HG02870 (cell line): Measurements from ENCODE around the gene GULP1.

ENCODE experiments used
- ATAC-seq: cut with Tn5 transposase; IDR thresholded peaks from one replicate; pipeline ENCODE4 v1.9.1; 2021; ENCODE audit warnings: mild to moderate bottlenecking, moderate library complexity; ENCODE audit not compliant: unreplicated experiment

Gene GULP1

DNA sequence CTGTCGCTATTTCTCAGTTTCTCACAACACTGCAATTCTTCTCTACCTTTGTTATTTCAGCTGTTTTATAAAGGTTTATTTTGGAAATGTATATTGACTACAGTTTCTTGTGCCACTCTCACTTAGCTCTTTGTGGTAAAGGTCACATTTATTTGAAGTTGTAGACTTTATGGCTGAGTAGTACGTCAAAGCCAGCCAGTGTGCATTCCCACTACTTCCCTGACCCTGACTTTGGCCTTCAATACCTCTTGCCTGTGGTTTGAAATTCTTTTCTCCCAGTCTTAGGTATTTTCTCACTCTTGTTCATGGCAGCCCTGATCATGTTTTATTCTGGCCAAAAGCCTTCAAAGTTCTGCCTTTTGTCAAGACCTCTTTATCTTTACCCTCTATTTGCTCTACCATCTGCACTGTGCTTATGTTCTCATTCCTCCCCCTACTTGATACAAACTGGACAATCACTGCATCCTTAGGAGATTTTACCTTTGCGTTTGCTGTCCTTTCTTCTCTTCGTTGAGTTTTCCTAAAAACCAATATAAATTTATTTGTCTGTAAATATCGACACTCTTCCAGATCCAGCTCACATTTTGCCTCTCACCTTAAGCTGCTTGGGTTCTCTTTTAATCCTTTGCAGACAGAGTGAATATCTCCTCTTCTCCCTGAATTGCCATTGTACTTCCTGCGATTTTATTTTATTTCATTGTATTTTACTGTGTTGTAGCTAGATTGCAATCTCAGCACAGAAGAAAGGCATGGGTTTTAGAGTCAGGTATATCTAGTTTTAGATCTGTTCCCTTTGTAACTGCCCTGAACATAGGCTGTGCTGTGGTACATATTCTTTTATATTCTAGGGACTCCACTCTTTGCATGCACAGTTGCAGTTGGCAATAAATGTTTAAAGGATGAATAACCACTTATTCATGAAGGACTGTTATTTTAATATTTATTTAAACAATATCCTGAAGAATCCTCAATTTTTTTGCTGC, 31.2 kb downstream of the GULP1 start:
- ATAC-seq = no peak

DNA sequence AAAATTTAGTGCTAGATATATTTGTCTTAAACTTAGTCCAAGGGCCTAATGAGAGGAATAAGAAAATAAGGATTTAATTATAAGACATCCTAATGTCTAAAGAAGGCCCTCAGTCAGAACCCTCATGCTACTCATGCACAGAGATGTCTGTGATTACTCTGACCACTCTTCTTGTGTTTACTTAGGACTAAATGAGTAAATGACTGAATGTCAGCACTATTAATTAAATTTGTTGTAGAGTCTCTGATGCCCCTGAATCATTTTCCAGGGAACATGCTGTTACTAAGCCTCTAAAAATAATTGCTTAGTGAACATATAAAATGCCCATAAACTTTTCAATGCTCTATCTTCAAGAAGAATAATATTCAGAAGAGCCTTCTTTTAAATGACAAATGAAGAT, 32.4 kb downstream of the GULP1 start:
- no peak for ATAC-seq

DNA sequence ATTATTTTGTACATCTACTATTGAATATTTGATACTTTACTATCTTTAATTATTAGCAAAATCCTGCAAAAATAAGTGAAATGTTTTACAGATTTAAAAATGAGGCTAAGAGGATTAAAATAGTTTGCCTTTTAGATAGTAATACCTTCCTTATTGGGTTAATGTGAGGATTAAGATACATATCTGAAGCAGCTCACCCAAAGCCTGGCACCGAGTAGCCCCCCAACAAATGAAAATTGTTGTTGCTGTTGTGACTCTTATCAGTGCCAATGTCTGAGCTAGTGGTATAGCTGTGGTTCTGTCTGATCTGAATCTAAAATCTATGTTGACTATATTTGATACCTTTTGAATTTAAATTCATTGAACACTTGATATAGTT, 34.6 kb downstream of the GULP1 start:
- no peak for ATAC-seq

DNA sequence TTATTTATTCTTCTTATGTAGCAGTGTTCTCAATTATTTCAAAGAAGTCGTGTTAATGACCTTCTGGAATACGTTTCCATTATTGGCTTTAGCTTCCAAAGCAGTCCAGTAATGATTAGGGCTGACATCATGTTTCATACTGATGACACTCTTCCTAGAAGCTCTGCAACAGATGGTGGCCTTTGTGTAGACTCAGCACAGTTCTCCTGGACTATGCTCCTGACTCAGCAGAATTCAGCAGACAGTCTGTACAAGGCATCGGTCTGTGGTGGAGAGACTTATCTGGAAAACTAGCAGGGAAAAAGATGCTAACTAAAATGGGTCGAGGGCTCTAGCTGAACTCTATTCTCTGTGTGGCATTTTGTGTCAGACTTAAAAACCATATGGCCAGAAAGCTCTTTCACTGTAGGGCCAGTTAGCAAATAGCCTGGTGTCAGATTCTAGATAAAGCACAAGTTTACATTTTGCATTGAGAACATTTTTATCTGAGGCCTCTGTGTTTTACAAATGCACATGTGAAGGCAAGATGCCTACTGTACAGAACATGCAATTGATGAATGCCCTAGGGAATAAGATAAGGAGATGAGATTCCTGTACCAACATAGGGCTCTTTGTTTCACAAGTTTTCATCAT, 35.1 kb downstream of the GULP1 start:
- no peak for ATAC-seq

DNA sequence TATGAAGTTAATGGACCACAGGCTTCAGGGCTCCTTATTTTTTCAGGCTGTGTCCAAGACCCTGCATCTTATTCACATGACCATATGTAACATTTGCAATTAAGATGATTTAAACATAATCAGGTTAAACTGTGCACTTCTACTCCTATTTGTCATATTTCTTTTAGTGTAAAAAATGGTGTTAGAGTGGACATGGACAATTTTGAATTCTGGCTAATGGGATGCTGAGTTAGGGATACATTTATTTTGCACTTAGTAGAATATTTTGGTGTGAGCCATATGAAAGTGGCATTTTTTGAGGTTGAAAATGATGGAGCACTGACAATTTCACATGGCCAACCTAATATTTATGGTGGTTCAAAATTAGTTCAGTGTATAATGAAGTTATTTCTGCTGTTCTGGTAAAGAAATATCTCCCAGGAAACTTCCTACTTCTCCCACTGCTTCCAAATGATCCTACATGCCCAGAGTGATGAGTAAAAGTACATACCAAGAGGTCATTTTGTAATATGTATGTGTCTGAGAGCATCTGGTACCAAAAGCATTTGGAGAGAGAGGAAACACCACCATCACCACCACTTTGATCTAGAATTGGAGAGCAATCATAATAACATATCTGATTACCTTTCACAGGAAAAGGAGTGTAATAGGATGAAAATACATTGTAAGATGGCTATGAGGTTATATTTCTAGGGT, 36.0 kb downstream of the GULP1 start:
- ATAC-seq = no peak

DNA sequence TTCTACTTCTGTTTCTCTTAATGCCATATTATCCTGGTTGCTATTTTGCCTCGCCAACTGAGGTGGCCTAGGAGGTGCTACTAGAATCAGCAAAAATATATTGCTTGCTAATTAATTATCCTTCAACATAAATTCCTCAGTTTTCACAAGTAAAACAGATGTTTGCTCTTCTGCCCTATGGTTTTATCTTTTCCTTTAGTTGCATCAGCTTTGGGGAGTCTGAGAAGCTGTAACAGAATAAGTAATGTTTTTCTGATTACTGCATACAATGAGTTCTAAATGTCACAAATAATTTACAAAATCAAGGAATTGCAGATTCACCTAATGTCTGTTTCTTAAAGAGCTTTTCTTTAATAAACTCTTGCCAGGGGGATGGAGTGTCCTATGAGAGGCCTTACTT, 36.7 kb downstream of the GULP1 start:
- ATAC-seq = no peak

DNA sequence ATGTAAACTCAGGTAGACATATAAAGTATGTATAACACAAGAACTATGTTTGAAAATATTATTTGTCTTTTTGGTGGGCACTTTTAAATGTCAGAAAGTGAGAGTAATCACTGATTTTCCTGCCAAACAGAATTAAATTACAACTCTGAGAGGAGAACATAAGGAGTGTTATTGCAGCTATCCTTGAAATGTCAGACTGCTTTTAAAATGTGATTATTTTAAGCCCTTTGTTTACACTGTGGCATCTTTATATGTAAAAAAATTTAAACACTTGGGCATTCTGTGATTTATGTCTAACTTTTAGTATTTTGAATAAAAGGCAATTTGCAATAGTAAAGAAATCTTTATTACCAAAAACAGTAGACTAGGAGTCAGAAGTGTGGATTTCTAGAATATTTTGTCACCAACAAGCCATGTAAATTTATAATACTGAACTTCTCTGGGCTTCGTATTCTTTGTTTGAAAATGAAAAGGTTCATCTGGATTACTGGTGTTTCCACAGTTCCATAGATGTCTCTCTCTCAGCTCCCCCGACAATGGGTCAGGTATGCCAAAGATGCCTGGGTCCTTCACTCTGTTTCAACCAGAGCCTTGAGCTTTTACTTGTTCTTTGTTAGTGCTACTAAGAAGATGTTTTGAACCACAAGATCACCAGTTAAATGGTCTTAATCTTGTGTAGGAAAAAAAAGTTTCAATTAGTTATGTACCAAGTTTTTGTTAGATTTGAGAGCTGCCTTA, 38.8 kb downstream of the GULP1 start:
- ATAC-seq = no peak

DNA sequence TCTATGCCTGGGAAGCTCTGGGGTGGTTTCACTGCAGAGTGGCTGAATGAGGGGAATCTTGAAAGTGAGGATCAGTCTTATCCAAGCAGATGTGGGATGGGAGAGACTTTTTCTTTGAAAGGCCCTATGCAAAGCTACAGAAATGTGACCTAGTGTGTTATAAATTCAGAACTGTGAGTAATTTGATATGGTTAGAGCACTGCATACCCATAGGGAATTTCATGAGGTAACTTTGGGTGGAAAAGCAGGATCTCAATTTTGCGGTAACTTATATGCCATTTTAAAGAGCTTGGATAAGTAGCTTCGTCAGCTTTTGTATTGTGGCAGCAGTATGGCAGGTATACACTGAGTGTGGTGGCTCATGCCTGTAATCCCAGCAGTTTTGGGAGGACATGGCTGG, 40.9 kb downstream of the GULP1 start:
- no peak for ATAC-seq

DNA sequence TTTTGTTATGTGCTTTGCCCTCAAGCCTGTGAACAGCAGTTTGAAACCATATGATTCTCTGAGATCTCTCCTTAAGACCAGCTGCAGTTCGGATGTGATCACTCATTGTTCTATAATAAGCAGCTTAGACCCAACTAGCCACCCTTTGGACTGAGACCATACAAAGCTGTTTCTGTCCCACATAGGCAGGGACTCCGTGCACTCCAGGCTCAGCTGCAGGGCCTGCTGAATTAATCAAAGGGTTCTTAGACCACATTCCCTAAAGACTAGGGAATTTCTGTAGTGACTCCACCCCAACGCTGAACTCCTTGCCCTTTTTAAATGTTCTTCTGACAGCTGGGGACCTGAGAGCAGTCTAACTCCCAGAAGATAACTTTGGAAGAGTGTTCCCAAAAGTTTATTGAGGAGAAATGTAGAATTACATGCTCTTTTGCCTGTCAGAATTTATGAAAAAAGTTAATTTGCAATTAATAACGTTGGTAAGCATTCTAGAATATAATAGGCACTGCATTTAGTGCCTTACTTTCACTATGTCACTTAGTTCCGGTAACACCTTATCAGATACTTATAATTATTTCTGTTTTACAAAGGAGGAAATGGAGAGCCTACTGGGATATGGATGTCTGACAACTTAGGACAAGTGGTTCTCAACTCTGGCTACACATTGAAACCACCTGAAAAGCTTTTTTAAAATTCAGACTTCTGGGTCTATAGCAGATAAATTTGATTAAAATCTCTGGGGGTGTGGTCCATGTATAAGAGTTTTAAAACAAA, 42.3 kb downstream of the GULP1 start:
- ATAC-seq = no peak

DNA sequence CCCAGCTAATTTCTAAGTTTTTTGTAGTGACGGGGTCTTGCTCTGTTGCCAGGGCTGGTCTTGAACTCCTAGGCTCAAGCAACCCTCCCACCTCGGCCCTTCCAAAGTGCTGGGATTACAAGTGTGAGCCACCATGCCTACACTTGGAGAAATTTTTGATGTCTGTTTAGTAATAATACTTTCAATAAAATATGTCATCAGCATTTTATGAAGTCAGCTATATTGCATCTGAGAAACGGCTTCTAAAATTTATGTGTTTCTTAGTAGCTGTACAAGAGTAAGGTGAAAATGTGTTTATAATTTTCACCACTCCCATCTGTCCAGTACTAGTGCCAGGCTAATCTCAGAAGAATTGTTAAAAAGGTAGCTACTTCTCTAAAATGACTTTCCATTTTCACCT, 46.8 kb downstream of the GULP1 start:
- ATAC-seq = no peak

DNA sequence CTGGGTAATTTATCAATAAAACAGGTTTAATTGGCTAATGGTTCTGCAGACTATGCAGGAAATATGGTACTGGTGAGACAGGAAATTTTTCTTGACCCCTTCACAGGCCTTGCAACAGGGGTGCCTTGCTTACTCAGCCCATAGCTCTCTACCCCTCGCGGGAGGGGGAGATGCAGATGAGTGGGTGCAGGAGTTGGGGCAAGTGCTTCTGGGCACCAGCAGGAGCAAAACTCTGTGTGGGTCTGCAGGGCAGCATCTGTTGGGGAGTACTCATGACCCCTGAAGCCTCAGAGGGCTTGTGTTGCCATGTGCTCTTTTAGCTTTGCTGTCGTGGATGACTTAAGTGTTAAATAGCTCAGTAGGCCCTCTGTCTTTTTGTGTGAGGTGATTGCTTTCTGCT, 48.6 kb downstream of the GULP1 start:
- ATAC-seq = no peak

DNA sequence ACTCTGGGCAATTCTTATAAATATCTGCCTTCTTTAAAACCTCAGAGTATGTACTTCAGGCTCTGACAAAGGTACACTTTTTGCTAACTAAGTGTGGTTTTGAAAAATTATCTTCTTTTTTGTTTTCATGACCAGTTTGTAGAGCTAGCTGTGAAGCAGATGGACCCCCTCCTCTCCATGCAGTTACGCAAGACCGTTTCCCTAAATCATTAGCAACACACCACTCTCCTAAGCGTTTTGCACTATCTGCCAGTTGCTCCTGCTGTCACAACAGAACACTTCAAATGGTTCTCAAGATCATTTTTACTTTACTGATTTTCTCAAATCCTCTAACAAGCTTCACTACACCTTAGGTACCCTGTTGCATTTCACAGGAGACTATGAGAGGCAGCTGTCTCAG, 53.3 kb downstream of the GULP1 start:
- ATAC-seq = no peak

DNA sequence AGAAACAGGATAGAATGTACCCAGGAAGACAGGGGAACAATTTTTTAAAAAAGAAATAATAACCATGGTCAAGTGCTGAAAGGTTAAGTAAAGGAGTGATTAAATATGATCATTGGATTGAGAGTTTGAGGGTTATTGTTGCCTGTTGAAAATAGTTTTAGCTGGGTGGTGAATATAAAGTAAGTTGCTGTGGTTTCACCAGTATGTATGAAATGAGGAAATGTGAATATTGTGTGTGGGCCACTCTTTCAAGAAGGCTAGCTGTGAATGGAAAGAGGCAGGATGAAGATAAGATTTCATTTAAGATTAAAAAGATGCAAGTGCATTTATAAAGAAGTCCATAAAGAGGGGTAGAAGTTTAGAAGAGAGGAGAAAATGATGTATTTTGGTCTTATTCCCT, 53.8 kb downstream of the GULP1 start:
- no peak for ATAC-seq

DNA sequence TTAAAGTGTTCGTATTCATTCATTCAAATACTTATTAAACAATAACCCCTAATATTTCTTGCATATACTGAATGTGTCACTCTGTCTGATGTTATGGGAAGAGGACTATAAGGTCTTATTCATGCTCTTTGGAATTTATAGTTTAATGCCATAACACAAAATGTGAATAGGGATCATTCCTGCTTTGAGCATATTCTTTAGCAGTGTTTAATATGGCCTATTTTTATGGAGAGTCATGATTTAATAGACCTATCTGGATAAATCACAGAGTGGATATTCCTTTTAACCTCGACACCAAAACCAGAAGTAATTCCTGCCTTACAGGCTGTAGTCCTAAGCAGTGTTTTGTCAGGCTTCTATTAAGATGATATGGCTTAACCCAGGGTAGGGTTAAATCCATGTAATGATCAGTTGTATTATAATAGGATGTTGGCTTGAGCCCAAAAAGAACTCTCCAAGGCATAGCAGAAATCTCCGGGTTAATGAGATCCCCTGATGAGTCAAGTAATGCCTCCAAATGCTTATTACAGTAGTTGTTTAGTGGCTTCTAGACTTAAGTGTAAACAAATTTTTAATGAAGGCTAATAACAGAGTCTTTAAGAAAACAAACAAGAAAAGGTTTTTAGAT, 54.3 kb downstream of the GULP1 start:
- no peak for ATAC-seq

DNA sequence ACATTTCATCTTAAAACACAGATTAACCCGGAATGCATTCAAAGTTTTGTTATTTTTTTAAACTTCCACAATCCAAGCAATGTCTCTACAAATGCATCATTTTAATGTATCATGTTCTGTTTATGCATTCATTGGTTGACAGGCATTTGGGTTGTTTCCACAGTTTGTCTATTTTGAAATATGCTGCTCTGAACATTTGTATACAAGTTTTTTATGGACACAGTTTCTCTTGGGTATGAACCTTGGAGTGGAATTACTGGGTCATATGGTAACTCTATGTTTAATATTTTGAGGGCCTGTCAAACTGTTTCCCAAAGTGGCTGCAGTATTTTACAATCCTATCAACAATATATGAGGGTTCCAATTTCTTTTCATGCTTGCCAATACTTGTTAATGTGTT, 57.3 kb downstream of the GULP1 start:
- ATAC-seq = no peak

DNA sequence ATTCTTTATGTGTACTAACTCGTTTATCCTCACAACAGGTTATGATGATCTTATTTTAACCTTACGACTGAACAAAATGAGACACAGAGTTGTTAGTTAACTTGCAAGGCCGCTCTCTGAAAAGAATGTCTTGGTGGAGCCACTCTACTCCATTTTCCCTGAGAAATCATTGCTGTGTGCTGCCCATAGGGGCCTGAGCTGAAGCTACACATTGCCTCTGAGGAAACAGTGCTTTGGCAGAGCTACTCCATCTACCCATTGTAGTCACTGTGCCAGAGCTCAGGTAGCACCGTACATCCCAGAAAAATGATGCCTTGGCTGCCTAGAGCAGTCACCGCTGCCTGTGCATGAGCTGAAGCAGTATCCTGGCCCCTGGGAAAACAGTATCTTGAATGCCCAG, 61.6 kb downstream of the GULP1 start:
- ATAC-seq = no peak

DNA sequence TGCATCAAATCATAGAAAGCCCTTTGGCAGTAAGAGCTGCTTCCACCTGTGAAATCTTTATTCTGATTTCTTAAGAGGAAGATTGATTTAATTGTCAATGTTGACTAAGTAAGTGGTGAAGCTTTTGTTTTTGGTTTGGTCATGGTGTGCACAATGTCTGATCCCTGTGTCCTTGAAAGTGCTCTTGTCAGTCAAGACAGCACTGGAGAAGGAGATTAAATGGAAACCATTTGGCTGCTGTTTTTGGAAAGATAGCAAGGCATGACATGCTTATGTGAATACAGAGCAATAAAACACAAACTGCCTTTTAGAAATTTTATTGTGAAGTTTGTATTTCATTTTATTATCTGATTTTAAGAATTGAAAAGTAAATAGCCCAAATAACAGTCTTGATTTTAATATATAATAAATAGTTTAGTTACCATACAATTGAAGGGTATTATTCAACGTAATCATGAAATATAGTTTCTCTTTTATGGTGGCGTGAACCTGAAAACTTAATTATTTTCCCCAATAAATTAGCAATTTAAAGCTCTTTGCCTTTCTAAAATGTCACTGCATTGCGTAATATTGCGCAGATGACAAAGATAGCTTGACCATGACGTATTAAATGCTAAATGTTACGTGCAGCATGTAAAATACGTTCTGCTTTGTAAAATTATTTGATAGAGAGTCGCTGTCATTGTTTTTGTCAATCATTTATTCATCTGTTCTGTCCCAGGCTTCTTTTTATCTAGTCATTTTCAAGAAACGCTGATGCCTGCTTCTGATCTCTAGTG, 69.0 kb downstream of the GULP1 start:
- no peak for ATAC-seq

DNA sequence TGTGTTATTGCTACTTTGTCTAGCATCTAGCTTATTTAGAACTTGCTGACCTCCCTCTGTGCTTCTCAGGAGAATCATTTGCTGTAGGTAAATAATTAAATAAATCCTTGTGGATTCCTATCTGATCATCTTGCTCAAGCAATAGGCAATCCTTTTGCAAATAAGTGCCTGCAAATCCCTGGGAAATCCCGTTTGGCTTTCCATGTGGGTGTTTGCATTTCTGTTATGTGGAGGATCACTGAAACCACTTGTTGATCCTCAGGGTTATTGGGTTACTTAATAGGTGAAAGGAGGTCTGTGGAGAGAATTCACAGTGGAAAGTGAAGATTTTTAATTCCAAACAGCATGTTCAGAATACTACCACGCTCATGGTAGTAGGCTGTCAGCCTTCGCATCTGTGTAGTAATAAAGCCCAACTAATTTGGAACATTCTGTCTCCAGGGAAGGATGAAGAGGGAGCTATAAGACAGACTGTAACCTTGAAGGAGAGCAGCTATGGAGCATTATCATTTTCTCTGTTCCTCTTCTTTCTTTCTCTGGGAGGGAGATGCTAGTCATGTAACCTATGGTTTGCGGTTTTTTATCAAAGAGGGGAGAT, 72.5 kb downstream of the GULP1 start:
- ATAC-seq = no peak
